K562 (cell line): ENCODE measurements around the gene DCTN5. TPM values are rescaled to one million over a fixed set of nuclear protein-coding genes. Genes with fewer than 3 reads are reported as not detected.

Source experiments
- CBX1 ChIP-seq: sonication (generic); IDR thresholded peaks from 2 replicates; pipeline ENCODE4 v1.6.1; 2016; ENCODE audit warnings: antibody characterized with exemption, low read depth, mild to moderate bottlenecking
- CREB3L1 ChIP-seq: fragments of 450-650 bp; IDR thresholded peaks from 2 replicates; pipeline ENCODE4 v1.6.1; 2014; ENCODE audit warnings: low read depth, mild to moderate bottlenecking, moderate library complexity, borderline replicate concordance
- CXXC5 ChIP-seq: fragments of 250-450 bp; sonication (Bioruptor Pico); IDR thresholded peaks from 2 replicates; pipeline ENCODE4 v1.8.0; 2022; ENCODE audit warnings: inconsistent platforms, mild to moderate bottlenecking, moderate library complexity
- E4F1 ChIP-seq: fragments of 250-450 bp; sonication (Bioruptor Pico); IDR thresholded peaks from 2 replicates; pipeline ENCODE4 v1.5.0; 2021; ENCODE audit warnings: mild to moderate bottlenecking, borderline replicate concordance
- ELF4 ChIP-seq: fragments of 450-650 bp; formaldehyde crosslinking; IDR thresholded peaks from 2 replicates; pipeline ENCODE4 v1.4.0; 2022; ENCODE audit warnings: missing genetic modification characterization
- FIP1L1 ChIP-seq: fragments of 200-400 bp; formaldehyde crosslinking; IDR thresholded peaks from 2 replicates; pipeline ENCODE4 v1.6.1; 2018; ENCODE audit warnings: mild to moderate bottlenecking, low read depth, low read length; ENCODE audit not compliant: poor library complexity, severe bottlenecking
- FOXP1 ChIP-seq: sonication (generic); formaldehyde crosslinking; IDR thresholded peaks from 2 replicates; pipeline ENCODE4 v1.8.0; 2022; ENCODE audit warnings: mild to moderate bottlenecking, missing genetic modification reagents
- HDAC3 ChIP-seq: fragments of 450-650 bp; IDR thresholded peaks from 2 replicates; pipeline ENCODE4 v1.6.1; 2018; ENCODE audit warnings: borderline replicate concordance, mild to moderate bottlenecking, moderate library complexity; ENCODE audit not compliant: partially characterized antibody
- KLF10 ChIP-seq: fragments of 250-450 bp; sonication (Bioruptor Pico); IDR thresholded peaks from 2 replicates; pipeline ENCODE4 v1.6.1; 2021; ENCODE audit warnings: matching md5 sums
- LEF1 ChIP-seq: fragments of 450-650 bp; IDR thresholded peaks from 2 replicates; pipeline ENCODE4 v1.6.1; 2016; ENCODE audit warnings: mild to moderate bottlenecking
- MCM5 ChIP-seq: fragments of 450-650 bp; IDR thresholded peaks from 2 replicates; pipeline ENCODE4 v1.6.1; 2016; ENCODE audit warnings: low read depth
- SMARCB1 ChIP-seq: IDR thresholded peaks from 2 replicates; pipeline ENCODE4 v1.6.1; 2011; ENCODE audit warnings: improper control_type of control experiment, low read depth; ENCODE audit not compliant: insufficient read length
- ZBTB49 ChIP-seq: sonication (generic); formaldehyde crosslinking; IDR thresholded peaks from 2 replicates; pipeline ENCODE4 v1.8.0; 2022; ENCODE audit warnings: missing genetic modification reagents, mild to moderate bottlenecking, borderline replicate concordance
- ZKSCAN1 ChIP-seq: fragments of 150-350 bp; IDR thresholded peaks from 2 replicates; pipeline ENCODE4 v1.6.1; 2016; ENCODE audit warnings: low read depth, low read length
- ZKSCAN8 ChIP-seq: fragments of 200-800 bp; sonication (Bioruptor generic); IDR thresholded peaks from 2 replicates; pipeline ENCODE4 v1.6.1; 2016; ENCODE audit warnings: missing genetic modification characterization, missing compliant biosample characterization
- ZNF121 ChIP-seq: sonication (generic); formaldehyde crosslinking; conservative IDR thresholded peaks from 2 replicates; pipeline ENCODE4 v1.8.0; 2022; ENCODE audit warnings: missing genetic modification reagents
- ZNF143 ChIP-seq: sonication (generic); formaldehyde crosslinking; IDR thresholded peaks from 2 replicates; pipeline ENCODE4 v1.9.0; 2022; ENCODE audit warnings: mild to moderate bottlenecking, missing genetic modification reagents
- ZNF512 ChIP-seq: IDR thresholded peaks from 2 replicates; pipeline ENCODE4 v1.6.1; 2016; ENCODE audit warnings: missing genetic modification characterization, missing compliant biosample characterization
- ZNF644 ChIP-seq: fragments of 200-800 bp; sonication (Bioruptor generic); IDR thresholded peaks from 2 replicates; pipeline ENCODE4 v1.6.1; 2016; ENCODE audit warnings: low read depth, missing genetic modification characterization, missing compliant biosample characterization
- polyA plus RNA-seq, 8 experiments: library from polyadenylated mRNA; depleted of rRNA in 4 of 8; stranded (reverse) in 5 of 8; unstranded in 3 of 8; fragments of >200 nt; fragmentation: Nextera tagmentation in 2 of 8; fragmentation: Illumina TruSeq in 1 of 8; extraction: Ambion mirVana in 2 of 8; extraction: Trizol in 1 of 8; gene quantifications; 2 replicates each; pipeline versions ENCODE4 v1.2.1 to v1.2.3, GENCODE V29; 2011 to 2014; ENCODE audit warnings: inconsistent platforms in 1 of 8, missing spikeins in 1 of 8
- total RNA-seq, 7 experiments: library from RNA; depleted of rRNA in 6 of 7; stranded (reverse); fragments of >200 nt in 6 of 7; fragmentation: Illumina TruSeq in 2 of 7; extraction: Trizol in 2 of 7; gene quantifications; 2 replicates each; pipeline versions ENCODE4 v1.2.1 to v1.2.3, GENCODE V29; 2011 to 2021; ENCODE audit warnings: low replicate concordance in 1 of 7

DCTN5 gene
- total and polyA plus RNA-seq, 9 of the 15 experiments (the other 6 are each of a cell fraction or from before 2014, with no cell fraction given), result 35.8 to 149 (median 75.9) TPM

- TF ChIP-seq ZNF512 (tag), result no peak
- TF ChIP-seq CBX1, result no peak
- no peak for TF ChIP-seq FIP1L1
- TF ChIP-seq MCM5, result no peak
- peak; percentile 87; the same call in 1 of the 2 replicates for TF ChIP-seq E4F1 (CRISPR knock-in tag)
- TF ChIP-seq CREB3L1, result peak; percentile 56; the same call in 1 of the 2 replicates
- peak; percentile 99 for TF ChIP-seq ZKSCAN8 (CRISPR knock-in tag)
- TF ChIP-seq ZNF121 (CRISPR knock-in tag), result no peak
- peak; percentile 100 for TF ChIP-seq ELF4 (CRISPR knock-in tag)
- TF ChIP-seq ZBTB49 (CRISPR knock-in tag), result no peak
- TF ChIP-seq ZKSCAN1, result no peak
- peak; percentile 46; the same call in 1 of the 2 replicates for TF ChIP-seq FOXP1
- TF ChIP-seq ZNF644 (tag), result peak; percentile 100
- peak; percentile 68 for TF ChIP-seq HDAC3
- TF ChIP-seq ZNF143 (CRISPR knock-in tag), result no peak
- peak; percentile 80 for TF ChIP-seq LEF1
- peak; percentile 80; the same call in 1 of the 2 replicates for TF ChIP-seq KLF10 (CRISPR knock-in tag)
- TF ChIP-seq SMARCB1, result no peak
- TF ChIP-seq CXXC5, result peak; percentile 100
These were observed 44.1 kb upstream of the DCTN5 start (continued) for GRCh38 chr16:23597003-23597756.
